ENCODE measurements around the gene NLRP10.

Gene NLRP10

DNA sequence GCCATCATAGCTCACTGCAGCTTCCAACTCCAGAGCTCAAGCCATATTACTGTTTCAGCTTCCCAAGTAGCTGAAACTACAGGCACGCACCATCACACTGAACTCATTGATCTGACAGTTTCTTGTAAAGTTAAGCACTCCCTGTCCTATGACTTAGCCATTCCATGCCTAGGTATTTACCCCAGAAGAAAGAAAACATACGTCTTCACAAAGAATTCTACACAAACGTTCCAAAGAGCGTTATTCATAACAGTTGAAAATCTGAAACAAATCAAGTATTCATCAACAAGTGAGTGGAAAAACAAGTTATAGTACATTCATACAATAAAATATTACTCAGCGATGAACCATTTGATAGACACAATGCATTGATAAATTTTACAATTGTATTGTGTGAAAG is 7.8 kb upstream of the NLRP10 start:
- DNase-seq (ENCODE audit: low read depth, low spot score): no peak

DNA sequence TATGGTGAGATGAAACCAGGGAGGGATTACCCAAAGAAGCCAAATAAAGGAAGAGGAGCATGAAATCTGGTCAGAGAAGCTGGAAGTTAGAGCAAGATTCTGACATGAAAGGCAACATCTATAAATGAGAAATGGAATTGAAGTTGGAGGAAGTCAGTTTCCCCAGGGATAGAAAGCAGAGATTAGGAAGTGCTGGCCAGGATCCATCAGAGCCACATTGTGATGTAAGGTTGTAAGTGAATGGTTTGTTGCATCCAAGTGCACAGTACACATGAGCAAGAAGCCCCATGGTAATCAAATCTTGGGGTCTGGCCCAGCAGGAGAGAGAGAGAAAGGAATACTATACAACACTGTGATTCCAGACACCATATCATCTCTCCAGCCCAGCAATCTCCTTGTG is 6.6 kb upstream of the NLRP10 start:
- DNase-seq (ENCODE audit: low read depth, low spot score): no peak

DNA sequence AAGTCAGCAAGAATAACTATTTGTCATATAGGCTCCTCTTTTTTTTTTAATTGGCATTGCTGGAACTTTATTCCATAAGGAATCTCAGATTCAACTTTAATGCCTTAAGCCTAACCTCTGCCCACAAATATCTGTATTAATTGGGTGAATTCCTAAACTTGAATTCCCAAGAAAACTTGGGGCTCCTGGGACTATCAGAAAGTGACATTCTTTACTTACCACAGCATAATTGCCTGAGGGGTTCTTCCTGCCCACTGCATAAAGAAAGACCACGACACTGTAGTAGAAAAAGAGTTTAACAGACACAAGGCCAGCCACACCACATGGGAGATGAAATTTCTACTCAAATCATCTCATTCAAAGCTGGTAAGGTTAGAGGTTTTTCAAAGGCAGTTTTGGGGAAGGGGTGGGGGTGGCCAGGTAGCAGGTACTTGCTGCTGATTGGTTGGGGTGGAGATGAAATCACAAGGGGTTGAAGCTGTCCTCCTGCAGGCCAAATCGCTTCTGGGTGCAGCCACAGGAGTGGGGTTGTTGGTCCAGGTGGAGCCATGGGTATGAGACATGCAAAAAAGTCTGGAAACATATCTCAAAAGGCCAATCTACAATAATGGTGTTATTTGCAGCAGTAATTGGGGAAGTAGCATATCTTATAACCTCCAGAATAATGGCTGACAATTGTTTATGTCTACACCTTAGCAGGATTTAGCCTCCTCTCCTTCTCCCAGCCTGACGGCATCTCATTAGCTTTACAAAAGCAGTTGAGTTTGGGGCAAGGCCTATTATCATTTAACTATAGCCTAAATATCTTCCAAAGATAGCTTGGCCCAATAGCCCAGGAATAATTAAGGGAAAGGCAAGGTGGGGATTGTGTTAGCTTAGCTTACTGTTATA is 4.8 kb upstream of the NLRP10 start:
- DNase-seq (ENCODE audit: low read depth, low spot score): no peak

DNA sequence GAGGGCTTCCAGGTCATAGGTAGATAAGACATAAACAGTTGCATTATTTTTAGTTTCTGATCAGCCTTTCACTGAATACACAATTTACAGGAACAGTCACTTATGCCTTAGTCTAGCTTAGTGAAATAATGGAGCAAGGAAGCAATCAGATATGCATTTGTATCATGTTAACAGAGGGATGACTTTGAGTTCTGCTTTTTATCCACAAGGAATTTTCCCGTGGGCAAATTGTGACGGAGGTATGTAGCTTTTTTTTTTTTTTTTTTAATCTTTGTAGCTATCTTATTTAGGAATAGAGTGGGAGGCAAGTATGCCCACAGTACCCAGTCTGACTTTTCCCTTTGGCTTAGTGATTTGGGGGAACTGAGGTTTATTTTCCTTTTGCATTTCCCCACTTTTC is 3.4 kb upstream of the NLRP10 start:
- no peak for DNase-seq (ENCODE audit: low read depth, low spot score)

DNA sequence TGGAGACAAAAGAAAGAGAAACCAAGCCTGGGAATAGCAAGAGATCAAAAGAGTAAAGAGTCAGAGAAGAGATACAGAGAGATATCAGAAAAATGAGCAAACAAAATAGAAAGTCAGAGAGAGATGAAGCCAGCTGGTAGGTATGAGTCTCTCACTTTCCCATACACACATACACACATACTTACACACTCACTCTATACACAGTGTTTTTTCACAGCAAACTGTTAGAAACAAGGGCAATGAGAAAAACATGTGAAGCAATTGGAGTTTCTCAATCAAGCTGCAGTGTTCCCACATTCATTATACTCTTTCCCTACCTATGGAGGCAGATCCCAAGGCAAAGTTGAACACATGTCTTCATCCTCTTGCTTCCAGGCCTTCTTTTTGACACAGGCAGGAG is 2.6 kb upstream of the NLRP10 start:
- no peak for DNase-seq (ENCODE audit: low read depth, low spot score)

DNA sequence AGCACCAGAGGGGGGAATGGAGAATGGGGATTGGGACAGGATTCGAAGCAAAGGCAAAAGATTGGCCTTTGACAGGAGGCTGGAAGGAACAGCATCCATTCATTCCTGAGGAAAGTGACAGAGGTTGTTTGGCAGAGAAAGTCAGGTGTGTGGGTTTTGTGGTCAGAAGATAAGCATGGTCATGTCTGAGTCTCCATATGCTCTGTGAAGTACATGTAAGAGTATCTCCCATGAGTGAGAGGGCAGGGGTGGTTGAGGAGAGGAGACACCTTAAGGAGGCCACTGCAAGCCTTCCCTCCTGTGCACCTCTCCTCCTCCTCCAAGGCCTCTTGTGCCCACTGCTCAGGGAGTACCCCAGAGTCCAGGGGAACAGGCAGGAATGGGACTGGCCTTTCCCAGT is 1.9 kb upstream of the NLRP10 start:
- DNase-seq (ENCODE audit: low read depth, low spot score): no peak

DNA sequence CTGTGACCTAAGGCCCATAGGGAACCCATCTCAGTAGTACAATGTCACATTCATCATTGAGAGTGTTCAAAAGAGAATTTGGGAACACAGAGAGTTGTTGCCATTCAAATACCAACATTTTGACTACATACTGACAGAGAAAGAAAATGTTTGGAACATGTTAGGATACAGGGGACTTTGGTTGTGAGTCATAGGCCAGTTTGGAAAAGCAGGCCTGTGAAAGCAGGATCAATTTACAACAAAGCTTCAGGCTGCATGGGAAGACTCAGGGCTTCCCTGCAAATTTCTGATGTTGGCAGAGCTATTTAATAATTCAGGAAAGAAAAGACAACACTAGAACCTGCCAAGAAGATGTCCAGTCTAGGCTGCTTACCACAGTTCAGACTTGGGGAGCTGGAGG is 374 bp downstream of the NLRP10 start:
- DNase-seq (ENCODE audit: low read depth, low spot score): no peak

DNA sequence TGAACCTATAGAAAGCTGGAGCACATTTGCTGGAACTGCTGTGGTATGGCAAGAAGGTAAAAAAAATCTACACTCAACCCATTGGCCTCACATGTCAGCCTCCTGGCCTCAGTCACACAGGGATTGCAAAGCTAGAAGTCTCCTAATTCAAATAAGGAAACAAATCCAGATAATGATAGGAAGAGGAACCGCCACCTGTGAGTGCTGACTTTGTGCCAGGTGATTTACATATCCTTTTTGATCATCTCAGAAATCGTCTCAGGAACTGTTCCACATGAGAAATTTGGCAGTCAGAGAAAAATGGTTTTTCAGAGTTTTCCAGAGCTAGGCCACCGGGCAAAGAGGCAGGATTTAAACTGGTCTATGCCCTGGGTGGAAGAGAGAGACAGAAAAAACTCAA is 986 bp downstream of the NLRP10 start:
- no peak for DNase-seq (ENCODE audit: low read depth, low spot score)

DNA sequence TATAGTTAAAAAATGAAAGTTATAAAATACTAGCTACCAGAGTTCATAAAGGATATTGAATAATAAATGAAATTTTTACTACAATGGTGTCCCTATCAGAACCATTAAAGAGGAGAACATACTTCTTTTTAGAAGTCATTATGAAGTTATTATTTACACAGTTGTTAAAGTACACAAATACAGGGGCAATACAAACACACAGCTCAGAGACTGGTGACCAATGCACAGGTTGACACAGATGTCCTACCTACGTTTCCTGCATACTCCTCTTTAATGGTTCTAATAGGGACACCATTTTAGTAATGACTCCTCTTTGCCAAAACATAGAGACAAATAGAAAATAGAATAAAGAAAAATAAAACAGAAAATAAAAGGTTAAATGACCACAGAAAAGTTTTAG is 10.1 kb downstream of the NLRP10 start:
- no peak for DNase-seq (ENCODE audit: low read depth, low spot score)

DNA sequence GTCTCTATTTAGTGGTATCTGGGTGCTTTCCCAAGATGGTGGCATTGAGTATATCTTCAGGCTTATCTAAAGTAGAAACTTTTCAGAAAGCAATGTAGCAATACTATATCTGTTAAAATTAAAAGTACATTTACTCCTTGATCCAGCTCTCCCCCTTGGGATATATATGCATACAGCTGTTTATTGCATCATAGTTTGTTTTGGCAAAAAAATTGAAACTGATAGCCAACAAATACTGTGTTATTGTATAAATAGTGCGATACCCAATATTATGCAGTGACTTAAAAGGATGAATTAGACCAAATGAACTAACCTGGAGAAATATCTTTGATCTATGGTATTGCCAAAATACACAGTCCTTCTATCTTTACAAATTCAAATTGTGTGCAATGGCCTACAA is 15.3 kb downstream of the NLRP10 start:
- no peak for DNase-seq (ENCODE audit: low read depth, low spot score)

DNA sequence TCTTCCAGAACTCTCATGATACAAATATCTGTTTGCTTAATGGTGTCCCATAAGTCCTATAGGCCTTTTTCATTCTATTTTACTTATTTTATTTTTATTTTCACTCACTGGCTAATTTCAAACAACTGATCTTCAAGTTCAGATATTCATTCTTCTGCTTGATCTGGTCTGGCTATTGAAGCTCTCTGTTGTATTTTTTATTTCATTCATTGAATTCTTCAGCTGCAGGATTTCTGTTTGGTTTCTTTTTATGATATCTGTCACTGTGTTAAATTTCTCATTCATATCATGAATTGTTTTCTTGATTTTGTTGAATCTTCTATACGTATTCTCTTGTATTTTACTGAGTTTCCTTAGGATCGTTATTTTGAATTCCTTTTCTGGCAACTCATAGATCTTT is 21.1 kb downstream of the NLRP10 start:
- no peak for DNase-seq (ENCODE audit: low read depth, low spot score)

DNA sequence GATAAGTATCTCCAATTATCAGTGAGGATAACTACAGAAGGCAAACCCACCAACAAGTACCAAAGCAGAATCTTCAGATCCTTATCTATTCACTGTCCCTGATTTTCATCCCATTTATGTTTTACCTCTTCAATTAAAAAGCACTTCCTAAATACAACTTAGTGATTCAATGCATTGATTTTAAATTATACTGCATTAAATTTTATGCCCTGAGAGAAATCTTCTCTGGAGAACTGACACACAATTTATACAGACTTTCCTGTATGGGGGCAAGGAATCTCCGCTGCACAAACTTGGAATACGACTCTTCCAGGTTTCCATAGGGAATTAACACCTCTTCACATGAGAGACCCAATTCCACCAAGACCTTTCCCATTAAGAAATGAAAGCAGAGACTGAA is 23.6 kb downstream of the NLRP10 start, which contains the start of gene OR10A3:
Gene OR10A3 (minus strand): TSS at position 101 of the 400 bp plus-strand sequence. CDS start 2,188 bp downstream, outside the sequence.
- DNase-seq (ENCODE audit: low read depth, low spot score): no peak

DNA sequence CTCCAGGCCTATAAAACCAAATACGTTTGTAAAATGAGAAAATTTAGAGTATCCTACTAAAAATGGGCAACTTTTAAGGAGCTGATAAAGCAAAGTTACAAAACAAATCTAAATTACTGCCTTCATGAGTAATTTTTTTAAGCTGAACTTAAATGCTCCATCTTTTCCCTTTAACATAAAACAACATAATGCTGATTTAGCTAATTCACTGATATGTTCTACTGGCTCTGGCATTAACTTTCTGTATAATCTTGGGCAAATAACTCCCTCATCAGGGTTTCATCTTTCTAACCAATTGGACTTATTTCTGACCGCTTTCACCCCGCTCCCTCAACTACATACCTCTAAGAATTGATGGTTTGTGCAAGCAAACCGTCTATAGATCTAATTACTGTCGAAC is 24.1 kb downstream of the NLRP10 start:
- DNase-seq (ENCODE audit: low read depth, low spot score): no peak

DNA sequence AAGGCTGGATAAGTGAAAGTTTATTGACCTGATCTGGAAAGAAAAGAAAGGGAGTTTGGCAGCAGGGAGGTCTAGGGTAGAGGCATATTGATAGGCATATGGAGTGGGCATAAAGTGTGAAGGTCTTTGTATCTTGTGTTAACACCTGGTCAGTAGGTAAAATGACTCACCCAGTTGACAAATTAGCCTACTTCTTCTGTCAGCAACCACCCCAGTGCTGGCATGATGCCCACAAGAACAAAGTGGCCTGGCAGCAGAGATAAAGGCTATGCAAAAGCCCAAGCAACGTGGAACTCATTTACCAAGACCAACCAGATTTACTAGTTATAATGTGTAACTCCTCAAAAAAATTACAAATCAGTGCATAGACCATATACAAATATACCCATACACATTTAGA is 28.6 kb downstream of the NLRP10 start:
- DNase-seq (ENCODE audit: low read depth, low spot score): no peak

DNA sequence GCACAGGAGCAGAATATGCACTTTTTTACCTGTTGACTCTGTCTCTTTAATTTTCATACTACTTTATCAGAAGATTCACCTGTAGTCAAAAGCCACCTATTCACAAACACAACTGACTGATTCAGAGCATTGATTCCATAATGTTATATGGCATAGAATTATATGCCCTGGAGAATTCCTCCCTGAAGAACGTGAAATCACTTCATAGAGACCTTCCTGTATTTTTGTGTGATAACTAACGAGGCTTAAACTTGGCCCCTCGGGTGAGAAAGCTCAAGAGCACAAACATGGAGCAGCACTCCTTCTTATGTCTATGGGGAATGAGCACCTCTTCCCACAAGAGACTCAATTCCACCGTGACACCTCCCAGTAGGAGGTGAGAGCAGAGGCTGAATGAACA is 34.1 kb downstream of the NLRP10 start, which contains the start of gene OR10A6:
Gene OR10A6 (minus strand): TSS at position 101 of the 400 bp plus-strand sequence. CDS start 2,606 bp downstream, outside the sequence.
- no peak for DNase-seq (ENCODE audit: low read depth, low spot score)

DNA sequence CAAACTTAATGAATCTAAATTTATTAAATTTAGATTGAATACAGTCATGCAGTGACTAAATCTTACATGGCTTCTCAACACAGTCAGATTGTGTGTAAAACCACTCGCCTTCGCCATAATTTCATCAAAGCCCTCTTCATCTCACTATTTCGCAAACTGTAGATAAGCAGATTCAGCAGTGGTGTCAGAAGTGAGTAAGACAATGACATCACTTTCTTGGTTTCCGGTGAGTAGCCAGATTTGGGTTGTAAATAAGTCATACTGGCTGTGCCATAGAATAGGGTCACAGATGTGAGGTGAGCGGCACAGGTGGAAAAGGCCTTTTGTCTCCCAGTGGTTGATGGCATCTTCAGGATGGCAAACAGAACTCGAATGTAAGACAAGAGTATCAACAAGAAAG is 37.6 kb downstream of the NLRP10 start:
- DNase-seq (ENCODE audit: low read depth, low spot score): no peak

DNA sequence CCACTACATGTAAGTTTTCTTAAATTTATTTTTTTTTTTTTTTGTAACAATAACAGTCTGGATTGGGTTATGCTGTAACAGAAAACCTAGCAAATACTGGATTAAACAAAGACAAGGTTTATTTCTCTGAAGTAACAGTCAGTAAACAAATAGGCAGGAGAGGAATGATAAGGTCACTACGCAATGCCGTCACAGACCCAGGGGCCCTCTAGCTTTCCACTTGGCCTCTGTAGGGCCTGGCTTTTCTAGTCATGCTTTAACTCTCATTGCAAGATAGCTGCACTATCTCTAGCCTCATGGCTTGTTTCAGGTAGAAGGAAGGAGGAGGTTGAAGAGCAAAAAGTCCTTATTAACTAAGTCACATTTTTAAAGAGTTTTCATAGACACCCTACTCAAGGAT is 40.7 kb downstream of the NLRP10 start:
- no peak for DNase-seq (ENCODE audit: low read depth, low spot score)

DNA sequence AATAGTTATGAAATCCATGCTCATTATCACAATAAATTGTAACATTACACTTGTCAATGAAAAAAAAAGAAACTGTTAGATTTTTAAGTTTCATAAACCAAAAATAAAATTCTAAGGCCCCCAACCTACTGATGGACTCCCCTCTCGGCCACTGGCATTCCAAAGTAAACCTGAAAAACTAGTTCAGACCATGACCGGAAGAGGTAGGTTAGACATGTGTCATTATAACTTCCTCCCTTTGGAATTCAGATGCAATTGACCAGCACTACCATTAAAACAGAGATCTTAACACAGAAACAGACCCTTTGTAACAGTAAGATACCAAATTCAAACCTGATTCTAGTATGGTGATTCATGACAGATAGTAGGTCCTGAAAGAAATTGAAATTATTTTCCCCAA is 47.1 kb downstream of the NLRP10 start:
- DNase-seq (ENCODE audit: low read depth, low spot score): no peak
